H54 (cell line): ENCODE results near the gene SFXN5.
A peak's percentile ranks its signal among the peaks of the same experiment; 100 is the strongest.

ENCODE experiments used
- DNase-seq: peaks from one replicate; pipeline ENCODE4 v3.0.0; 2011; ENCODE audit warnings: low spot score, mixed read lengths; ENCODE audit not compliant: insufficient read length
- FAIRE-seq: peaks from 3 replicates; lab custom pipeline; 2011; peaks lifted over from hg19 to GRCh38; lab: Jason Lieb, UNC
- POLR2A ChIP-seq: IDR thresholded peaks from 2 replicates; pipeline ENCODE4 v1.6.1; 2011; ENCODE audit warnings: low read depth, mild to moderate bottlenecking, low read length

The SFXN5 gene

DNA sequence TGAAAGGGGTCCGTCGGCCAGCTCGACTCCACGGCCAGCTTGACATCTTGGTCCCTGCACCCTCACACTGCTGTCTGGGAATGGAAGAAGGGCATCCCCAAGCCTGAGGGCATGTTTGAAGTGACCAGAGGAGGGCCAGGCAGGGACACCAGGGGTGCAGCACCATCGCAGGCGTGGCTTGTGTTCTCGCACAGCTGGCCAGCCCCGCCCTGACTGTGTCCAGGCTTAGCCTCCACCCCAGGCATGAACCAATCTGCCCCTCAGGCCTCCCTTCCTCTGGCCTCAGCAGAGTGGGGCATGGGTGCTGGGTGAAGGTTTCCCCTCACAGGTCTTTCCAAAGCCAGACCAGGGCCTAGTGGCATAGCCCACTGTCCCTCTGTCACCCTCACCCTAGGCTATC is 129.2 kb downstream of the SFXN5 start:
- no peak for FAIRE-seq
- TF ChIP-seq POLR2A = no peak
- DNase-seq = no peak

DNA sequence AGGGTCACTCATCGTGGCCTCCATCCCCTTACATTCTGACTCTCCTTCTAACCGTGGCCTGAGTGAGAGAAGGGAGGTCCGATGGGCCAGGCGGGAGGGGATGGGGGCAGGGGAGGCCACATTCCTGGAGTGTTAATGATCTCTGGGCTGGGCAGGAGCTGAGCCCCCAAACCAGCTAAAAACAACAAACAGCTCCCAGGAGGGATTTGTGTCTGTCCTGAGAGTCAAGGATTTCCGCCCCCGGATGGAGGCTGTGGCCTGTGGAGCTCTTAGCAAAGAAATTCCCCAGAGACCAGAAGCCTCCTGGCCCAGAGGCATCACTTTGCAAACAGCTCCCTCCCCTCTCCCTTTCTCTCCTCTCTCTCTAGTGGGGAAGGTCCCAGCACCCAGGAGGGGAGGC is 130.7 kb downstream of the SFXN5 start:
- TF ChIP-seq POLR2A = no peak
- DNase-seq (no peak), FAIRE-seq (no peak)

DNA sequence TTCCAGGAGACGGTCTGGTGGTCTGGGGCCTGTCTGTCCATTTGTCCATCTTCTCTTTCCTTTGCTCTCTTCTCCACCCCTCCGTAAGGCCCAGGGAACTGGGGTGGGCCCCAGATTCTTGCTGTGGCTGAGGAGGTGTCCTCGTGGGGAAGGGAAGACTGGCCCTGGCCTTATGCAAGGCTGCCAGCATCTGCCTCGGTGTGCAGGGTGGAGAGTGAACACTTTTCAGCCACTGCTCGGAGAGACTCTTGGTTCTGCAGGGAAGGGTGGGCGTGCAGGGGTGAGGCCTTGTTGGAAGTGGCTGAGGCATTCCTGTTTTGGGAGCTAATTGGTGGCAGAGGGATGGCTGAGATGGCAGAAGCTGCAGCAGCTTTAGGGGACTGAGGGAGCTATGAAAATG is 131.2 kb downstream of the SFXN5 start:
- FAIRE-seq (no peak), DNase-seq (no peak)
- no peak for TF ChIP-seq POLR2A

DNA sequence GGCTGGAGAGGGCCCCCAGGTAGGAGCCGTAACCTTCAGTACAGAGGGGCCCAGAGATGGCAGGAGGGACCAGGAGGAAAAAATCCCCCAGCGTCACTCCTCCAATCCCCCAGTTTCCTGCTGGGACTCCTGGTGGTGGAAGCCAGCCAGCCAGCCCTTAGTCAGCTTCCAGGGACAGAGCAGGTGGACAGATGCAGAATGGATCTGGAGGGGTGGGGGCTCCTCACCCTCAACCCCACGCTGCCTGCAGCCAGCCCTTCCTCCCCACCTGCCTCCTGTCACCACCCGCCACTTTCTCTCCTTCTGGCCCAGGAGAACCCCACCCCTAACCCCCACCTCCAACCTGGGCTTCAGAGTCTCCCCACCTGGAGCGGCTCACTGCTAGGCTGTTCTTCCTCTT is 133.1 kb downstream of the SFXN5 start:
- DNase-seq = no peak
- TF ChIP-seq POLR2A = no peak
- no peak for FAIRE-seq

DNA sequence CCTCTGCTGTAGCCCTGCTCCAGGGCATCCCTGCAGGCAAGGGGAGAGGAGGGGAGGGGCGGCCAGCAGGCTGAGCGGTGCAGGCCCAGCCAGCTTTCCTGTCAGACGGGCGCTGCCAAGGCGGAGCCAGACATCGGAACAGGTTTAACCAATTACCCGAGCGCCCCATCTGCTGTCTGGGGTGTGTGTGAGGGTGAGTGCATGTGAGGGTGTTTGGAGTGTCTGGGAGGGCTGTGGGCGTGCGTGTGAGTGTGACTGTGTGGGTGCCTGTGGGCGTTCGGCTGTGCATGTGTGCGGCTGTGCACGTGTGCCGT is 134.2 kb downstream of the SFXN5 start:
- no peak for DNase-seq
- TF ChIP-seq POLR2A = no peak
- no peak for FAIRE-seq

DNA sequence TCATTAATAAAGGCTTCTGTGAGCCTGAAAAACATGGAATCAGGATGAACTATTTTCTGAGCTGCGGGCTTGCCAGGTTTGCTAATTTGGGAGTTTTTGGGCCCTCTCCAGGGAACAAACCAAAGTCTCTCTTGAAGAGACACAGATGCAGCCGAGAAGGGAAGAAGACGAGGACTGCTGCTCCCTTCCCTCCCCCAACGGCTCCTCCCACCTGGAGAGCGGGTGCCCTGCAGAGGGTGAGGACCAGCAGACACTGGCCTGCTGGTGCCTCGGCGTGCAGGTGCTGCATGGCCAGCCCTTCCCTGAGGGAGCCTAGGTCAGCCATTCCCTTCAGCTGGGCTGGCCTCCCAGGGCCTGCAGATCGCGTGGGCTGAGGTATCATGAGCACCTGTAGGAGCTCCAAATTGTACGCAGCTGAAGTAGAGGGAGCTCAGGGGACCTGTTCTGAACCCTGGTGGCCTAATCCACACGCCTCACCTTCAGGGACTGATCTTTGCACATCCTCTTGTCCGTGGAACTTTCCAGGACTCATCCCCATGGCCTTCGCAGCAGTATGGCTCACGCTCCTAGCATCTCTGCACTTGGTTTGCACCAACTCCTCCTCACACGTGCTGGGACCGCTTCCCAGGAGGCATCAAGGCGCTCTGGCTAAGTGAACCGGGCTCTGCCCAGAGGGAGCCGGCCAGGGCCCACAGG is 134.7 kb downstream of the SFXN5 start:
- TF ChIP-seq POLR2A = no peak
- FAIRE-seq (no peak), DNase-seq (no peak)

DNA sequence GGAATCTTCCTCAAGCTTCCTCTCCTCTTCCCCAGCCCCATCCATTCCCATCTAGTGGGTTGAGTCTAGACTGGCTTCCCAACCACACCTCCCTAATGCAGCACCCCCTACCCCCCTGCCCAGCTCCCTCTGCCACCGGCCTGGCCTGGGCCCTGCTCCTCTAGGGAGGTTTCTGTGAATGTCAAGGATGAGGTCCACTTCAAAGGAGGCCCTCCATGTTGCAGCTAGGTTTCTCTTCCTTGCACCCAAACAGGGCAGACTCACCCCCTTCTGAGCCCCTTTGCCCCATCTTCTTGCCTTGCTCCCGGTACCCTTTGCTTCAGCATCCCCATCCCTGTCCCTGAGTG is 135.9 kb downstream of the SFXN5 start:
- no peak for FAIRE-seq
- DNase-seq = no peak
- TF ChIP-seq POLR2A = no peak

DNA sequence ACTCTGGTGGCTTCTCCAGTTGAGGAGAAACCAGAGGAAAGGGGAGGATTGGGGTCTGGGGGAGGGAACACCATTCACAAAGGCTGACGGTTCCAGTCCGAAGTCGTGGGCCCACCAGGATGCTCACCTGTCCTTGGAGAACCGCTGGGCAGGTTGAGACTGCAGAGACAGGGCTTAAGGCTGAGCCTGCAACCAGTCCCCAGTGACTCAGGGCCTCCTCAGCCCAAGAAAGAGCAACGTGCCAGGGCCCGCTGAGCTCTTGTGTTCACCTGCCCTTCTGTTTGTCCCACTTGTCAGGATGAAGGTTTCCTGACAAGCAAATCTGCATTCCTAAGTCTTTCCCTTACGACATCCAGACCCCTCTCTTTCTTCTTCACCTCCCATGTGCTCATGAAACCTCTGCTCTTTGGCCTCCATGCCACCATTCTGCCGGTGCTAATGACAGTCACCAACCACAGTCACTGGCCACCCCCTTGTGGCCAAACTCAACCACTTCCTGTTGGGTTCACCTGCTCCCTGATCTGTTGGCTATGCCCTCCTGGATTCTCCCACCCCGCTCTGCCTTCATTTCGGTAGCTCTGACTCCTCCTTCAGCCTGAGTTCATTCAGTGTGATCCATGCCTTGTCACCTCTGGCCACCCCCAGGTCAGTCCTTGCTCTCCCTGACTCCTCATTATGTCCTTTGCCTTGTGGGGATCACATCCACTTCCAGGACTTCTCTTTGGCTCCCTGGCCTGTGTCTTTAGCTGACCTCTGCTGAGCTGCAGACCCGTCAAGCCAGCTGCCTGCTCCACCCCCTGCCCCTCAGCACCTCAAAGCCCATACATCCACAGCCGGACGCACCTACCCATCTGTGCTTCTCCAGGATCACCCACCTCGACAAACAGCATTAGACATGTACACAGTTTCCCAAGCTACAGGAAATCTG is 136.6 kb downstream of the SFXN5 start:
- no peak for FAIRE-seq
- no peak for DNase-seq
- no peak for TF ChIP-seq POLR2A

DNA sequence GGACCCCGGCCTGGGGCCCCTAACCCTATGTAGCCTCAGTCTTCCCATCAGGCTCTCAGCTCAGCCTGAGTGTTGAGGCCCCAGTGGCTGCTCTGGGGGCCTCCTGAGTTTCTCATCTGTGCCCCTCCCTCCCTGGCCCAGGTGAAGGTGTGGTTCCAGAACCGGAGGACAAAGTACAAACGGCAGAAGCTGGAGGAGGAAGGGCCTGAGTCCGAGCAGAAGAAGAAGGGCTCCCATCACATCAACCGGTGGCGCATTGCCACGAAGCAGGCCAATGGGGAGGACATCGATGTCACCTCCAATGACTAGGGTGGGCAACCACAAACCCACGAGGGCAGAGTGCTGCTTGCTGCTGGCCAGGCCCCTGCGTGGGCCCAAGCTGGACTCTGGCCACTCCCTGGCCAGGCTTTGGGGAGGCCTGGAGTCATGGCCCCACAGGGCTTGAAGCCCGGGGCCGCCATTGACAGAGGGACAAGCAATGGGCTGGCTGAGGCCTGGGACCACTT is 137.8 kb downstream of the SFXN5 start:
- FAIRE-seq (no peak), DNase-seq (no peak)
- TF ChIP-seq POLR2A = no peak

DNA sequence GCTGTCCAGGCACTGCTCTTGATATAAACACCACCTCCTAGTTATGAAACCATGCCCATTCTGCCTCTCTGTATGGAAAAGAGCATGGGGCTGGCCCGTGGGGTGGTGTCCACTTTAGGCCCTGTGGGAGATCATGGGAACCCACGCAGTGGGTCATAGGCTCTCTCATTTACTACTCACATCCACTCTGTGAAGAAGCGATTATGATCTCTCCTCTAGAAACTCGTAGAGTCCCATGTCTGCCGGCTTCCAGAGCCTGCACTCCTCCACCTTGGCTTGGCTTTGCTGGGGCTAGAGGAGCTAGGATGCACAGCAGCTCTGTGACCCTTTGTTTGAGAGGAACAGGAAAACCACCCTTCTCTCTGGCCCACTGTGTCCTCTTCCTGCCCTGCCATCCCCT is 138.3 kb downstream of the SFXN5 start:
- no peak for FAIRE-seq
- DNase-seq = no peak
- no peak for TF ChIP-seq POLR2A

DNA sequence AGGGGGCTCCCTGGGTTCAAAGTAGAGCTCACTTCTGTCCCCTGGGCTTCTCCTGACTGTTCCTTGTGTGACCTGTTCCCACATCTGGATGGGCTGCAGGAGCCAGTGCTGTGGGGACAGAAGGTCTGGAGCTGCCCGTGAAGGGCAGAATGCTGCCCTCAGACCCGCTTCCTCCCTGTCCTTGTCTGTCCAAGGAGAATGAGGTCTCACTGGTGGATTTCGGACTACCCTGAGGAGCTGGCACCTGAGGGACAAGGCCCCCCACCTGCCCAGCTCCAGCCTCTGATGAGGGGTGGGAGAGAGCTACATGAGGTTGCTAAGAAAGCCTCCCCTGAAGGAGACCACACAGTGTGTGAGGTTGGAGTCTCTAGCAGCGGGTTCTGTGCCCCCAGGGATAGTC is 138.7 kb downstream of the SFXN5 start:
- no peak for TF ChIP-seq POLR2A
- no peak for FAIRE-seq
- DNase-seq = no peak

DNA sequence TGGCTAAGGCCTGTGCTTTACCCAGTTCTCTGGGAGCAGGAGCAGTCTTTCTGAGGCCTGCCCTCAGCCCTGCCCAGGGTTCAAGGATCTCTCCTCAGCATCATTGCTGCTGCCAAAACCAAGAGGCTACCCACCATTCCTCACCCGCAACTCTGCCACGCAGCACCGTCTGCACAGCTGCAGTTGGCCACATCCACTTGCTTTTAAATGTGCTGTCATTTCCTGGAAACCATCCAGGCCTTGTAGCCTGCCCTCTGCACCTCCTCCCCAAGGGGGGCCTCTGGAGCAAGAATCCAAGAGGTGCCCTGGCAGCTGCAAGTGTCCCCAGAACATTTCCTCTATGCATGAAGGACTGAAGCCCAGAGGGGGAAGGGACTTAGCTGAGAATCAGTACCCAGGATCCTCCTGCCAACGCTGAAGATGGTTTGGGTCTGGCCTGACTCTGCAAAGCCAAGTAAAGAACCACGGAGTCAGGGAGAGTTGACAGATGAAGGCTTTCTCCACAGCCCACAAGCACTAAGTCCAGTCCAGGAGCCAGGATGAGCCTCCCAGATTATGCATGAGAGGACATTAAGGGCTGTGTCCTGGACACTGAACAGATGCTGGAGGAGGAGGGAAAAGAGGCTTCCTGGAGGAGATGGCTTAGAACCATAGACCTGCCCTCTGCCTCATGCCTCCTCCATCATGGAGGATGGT is 139.3 kb downstream of the SFXN5 start:
- peak; percentile 67 for DNase-seq
- FAIRE-seq = no peak
- TF ChIP-seq POLR2A = no peak

DNA sequence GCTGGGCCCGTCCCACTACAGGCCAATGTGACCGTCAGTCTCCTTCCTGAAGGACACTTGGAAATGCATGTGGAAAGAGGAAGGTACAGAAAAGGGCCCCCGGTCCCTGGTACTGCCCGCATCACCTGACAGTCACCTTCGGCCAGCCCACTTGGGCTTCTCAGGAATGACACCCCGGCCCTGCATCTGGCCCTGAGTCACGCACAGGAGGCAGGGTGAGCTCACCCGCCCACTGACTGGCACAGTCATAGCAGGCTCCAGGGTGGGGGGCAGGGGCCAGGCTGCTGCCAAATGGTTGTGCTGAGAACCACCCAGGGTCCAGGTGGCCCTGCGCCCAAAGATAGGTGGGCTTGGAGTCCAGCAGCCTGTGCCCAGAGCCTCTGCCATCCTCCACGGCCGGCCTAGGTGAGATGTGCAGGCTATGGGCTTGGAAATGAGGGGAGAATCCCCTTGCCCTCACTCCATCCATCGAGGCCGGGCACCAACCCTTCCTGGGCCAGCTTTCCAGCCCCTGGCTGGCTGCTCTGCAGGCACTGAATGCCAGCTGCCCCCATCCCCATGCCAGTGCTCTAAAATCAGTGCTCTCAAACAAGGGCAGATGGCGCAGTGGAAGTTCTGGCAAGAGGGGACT is 140.1 kb downstream of the SFXN5 start:
- DNase-seq (peak; percentile 98), FAIRE-seq (no peak)
- TF ChIP-seq POLR2A = no peak

DNA sequence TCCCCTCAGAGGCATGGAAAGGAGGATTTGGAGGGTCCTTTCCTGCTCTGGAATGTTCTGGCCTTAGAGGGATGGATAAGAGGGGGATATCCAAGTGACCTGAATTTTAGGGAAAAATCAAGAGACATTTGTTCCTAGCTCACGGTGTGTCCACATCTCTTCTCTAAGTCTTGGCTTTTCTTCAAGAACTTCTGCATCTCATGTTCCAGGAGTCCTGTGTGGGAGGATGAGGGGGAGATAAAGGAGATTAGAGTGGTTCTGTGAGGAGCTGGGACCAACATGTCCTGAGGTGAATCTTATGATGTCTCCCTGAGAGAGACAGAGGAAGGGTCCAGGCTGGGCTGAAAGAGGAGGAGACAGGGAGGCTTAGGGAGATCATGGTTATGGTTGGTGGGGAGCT is 142.5 kb downstream of the SFXN5 start:
- TF ChIP-seq POLR2A = no peak

More for the DNA sequence above, 142.5 kb downstream of the SFXN5 start:
- DNase-seq (no peak), FAIRE-seq (no peak)
